Measurements from ENCODE around the gene SLC23A2. TPM values are rescaled to one million over a fixed set of nuclear protein-coding genes. Genes with fewer than 3 reads are reported as not detected.

Gene SLC23A2
- total and polyA plus RNA-seq, 2 experiments from 2014 or later: 5.9 to 9.6 TPM

DNA sequence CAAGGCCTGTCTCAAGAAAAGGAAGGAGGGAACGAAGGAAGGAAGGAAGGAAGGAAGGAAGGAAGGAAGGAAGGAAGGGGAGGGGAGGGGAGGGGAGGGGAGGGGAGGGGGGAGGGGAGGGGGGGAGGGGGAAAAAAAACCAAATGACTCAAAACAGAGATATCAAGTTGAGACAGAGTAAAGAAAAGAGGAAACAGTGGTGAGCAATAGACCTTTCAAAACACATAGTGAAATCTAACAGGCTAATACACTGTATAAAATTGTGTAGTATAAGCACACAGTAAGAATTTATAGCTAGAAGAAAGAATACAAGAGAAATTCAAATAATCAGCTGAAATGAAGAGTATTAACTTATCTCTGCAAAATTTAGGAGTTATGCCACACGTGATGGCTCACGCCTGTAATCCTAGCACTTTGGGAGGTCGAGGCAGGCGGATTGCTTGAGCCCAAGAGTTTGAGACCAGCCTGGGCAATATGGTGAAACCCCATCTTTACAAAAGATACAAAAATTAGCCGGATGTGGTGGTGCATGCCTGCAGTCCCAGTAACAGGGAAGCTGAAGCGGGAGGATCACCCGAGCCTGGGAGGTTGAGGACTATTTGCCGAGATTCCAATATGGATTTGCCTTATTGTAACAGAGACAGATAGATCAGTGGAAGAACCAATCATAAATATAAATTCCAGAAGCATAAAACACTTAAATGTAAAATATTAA is 156.4 kb downstream of the SLC23A2 start:
- Histone ChIP-seq H3K4me2 (ENCODE audit: unreplicated experiment) (no peak overlapping the region), H3K4me1 (ENCODE audit: insufficient read depth) (0 out of 2 replicates have a peak, but pooled peaks cover 5% of the 10 kb centered on the region), H3K27me3 (replicated peaks; ENCODE audit: insufficient read depth) (no peaks in the 10 kb centered on the region), H3F3A (ENCODE audit: insufficient read depth) (no peaks in the 10 kb centered on the region), H3K4me3 (no peak overlapping the region), H3K79me2 (ENCODE audit: insufficient read depth) (no peaks in the 10 kb centered on the region), H3K27ac (no peak overlapping the region), H3K9ac (no peak overlapping the region), H3K9me2 (ENCODE audit: insufficient read depth) (no peaks in the 10 kb centered on the region), H2AFZ (no peak overlapping the region), H3K36me3 (ENCODE audit: low read depth) (no peaks in the 10 kb centered on the region), H3K9me3 (ENCODE audit: low read depth) (no peaks in the 10 kb centered on the region), H4K20me1 (ENCODE audit: insufficient read depth) (no peaks in the 10 kb centered on the region)
- TF ChIP-seq EZH2 (IDR thresholded peaks at IDR 0.05; ENCODE audit: insufficient read depth, poor library complexity, severe bottlenecking): no peak
- no peak for TF ChIP-seq EZH2phosphoT487 (IDR thresholded peaks at IDR 0.05; ENCODE audit: insufficient read depth, low read depth)
- 77 to 78% methylated on average over 9 of the region's 9 CpGs for WGBS, 2 experiments (ENCODE audit: low coverage in 1 of 2, low lambda C conversion rate in 2 of 2, missing lambda C conversion rate in 2 of 2)
- no peak for DNase-seq
- in situ Hi-C loops (cut with MboI): no loop called here

GRCh38 chr20:4844325-4844724 is 157.0 kb downstream of the SLC23A2 start:
- peak; percentile 12 for DNase-seq
- no peak overlapping the region for H3K27ac ChIP-seq
- 0 out of 2 replicates have a peak, but pooled peaks cover under 1% of the 10 kb centered on the region for H3K4me1 ChIP-seq (ENCODE audit: insufficient read depth)
- no peak overlapping the region for H2AFZ ChIP-seq
- H3K4me2 ChIP-seq (ENCODE audit: unreplicated experiment): no peak overlapping the region
- H4K20me1 ChIP-seq (ENCODE audit: insufficient read depth): no peaks in the 10 kb centered on the region
- H3K9ac ChIP-seq: no peak overlapping the region
- H3K9me2 ChIP-seq (ENCODE audit: insufficient read depth): no peaks in the 10 kb centered on the region
- WGBS, 2 experiments (ENCODE audit: low coverage in 1 of 2, low lambda C conversion rate in 2 of 2, missing lambda C conversion rate in 2 of 2): 94 to 95% methylated on average over 4 of the region's 4 CpGs
- no peaks in the 10 kb centered on the region for H3K79me2 ChIP-seq (ENCODE audit: insufficient read depth)
- H3K9me3 ChIP-seq (ENCODE audit: low read depth): no peaks in the 10 kb centered on the region
- H3K27me3 ChIP-seq (replicated peaks; ENCODE audit: insufficient read depth): no peaks in the 10 kb centered on the region
- no peak overlapping the region for H3K4me3 ChIP-seq
- H3K36me3 ChIP-seq (ENCODE audit: low read depth): no peaks in the 10 kb centered on the region
- TF ChIP-seq EZH2phosphoT487 (IDR thresholded peaks at IDR 0.05; ENCODE audit: insufficient read depth, low read depth): no peak
- TF ChIP-seq EZH2 (IDR thresholded peaks at IDR 0.05; ENCODE audit: insufficient read depth, poor library complexity, severe bottlenecking): no peak
- H3F3A ChIP-seq (ENCODE audit: insufficient read depth): no peaks in the 10 kb centered on the region
- in situ Hi-C loops (cut with MboI): no loop called here

DNA sequence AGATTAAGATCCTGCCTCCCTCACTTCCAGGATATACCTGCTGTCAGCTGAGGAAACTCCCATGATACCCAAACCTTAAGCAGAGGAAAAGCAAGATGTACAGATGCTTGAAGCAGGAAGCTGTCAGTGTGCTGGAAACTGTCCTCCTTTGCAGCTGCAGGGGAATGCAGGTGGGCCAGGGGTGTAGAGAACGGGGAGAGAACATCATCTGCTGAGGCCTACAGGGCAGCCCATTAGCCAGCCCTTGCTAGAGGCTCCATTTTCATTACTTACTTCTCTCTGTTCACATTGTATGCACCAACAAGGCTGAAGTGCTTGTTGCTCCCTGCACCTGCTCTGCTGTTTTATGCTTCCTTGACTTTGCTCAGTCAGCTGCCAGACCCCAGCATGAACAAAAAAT is 160.5 kb downstream of the SLC23A2 start:
- no peak overlapping the region for H3K9ac ChIP-seq
- no peaks in the 10 kb centered on the region for H3K9me2 ChIP-seq (ENCODE audit: insufficient read depth)
- no peaks in the 10 kb centered on the region for H3F3A ChIP-seq (ENCODE audit: insufficient read depth)
- H2AFZ ChIP-seq: no peak overlapping the region
- H3K79me2 ChIP-seq (ENCODE audit: insufficient read depth): no peaks in the 10 kb centered on the region
- WGBS, 2 experiments (ENCODE audit: low coverage in 1 of 2, low lambda C conversion rate in 2 of 2, missing lambda C conversion rate in 2 of 2): 75 to 83% methylated on average over 1 of the region's 1 CpG
- TF ChIP-seq EZH2 (IDR thresholded peaks at IDR 0.05; ENCODE audit: insufficient read depth, poor library complexity, severe bottlenecking) (no peak), EZH2phosphoT487 (IDR thresholded peaks at IDR 0.05; ENCODE audit: insufficient read depth, low read depth) (no peak)
- DNase-seq: no peak
- no peaks in the 10 kb centered on the region; the same call in 1 of the 2 replicates for H3K27me3 ChIP-seq (replicated peaks; ENCODE audit: insufficient read depth)
- no peaks in the 10 kb centered on the region for H3K9me3 ChIP-seq (ENCODE audit: low read depth)
- in situ Hi-C loops (cut with MboI): no loop called here
- peaks cover 5% of the 10 kb centered on the region; the same call in 1 of the 2 replicates for H3K4me1 ChIP-seq (ENCODE audit: insufficient read depth)
- H3K4me2 ChIP-seq (ENCODE audit: unreplicated experiment): no peak overlapping the region
- H4K20me1 ChIP-seq (ENCODE audit: insufficient read depth): no peaks in the 10 kb centered on the region
- H3K27ac ChIP-seq: no peak overlapping the region
- H3K36me3 ChIP-seq (ENCODE audit: low read depth): no peaks in the 10 kb centered on the region
- no peak overlapping the region for H3K4me3 ChIP-seq

DNA sequence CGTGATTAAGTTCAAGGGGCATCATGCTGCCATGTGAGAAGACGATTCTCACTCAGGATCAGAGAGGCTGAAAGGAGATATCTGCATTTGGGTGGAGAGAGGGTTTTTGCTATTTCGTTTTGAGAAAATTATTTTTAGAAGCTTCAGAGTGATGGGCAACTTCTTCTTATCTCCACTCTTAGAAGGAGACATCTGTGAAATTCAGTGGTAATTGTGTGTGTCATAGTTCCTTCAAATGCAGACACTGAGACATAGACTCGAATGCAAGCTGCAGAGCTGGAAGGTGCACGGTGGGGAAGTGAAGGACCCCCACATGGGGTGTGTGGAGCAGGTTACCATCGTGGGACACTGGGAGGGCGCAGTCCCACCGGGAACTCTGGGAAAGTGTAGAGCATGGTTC is 162.8 kb downstream of the SLC23A2 start:
- TF ChIP-seq EZH2phosphoT487 (IDR thresholded peaks at IDR 0.05; ENCODE audit: insufficient read depth, low read depth): no peak
- TF ChIP-seq EZH2 (IDR thresholded peaks at IDR 0.05; ENCODE audit: insufficient read depth, poor library complexity, severe bottlenecking): no peak
- Histone ChIP-seq H3K4me2 (ENCODE audit: unreplicated experiment) (no peak overlapping the region), H3K27me3 (replicated peaks; ENCODE audit: insufficient read depth) (no peaks in the 10 kb centered on the region; the same call in 1 of the 2 replicates), H3K79me2 (ENCODE audit: insufficient read depth) (no peaks in the 10 kb centered on the region), H2AFZ (no peak overlapping the region), H3K27ac (no peak overlapping the region), H3K4me1 (ENCODE audit: insufficient read depth) (peaks cover 14% of the 10 kb centered on the region; the same call in 1 of the 2 replicates), H3K9me2 (ENCODE audit: insufficient read depth) (no peaks in the 10 kb centered on the region), H3K9me3 (ENCODE audit: low read depth) (no peaks in the 10 kb centered on the region), H4K20me1 (ENCODE audit: insufficient read depth) (no peaks in the 10 kb centered on the region), H3F3A (ENCODE audit: insufficient read depth) (no peaks in the 10 kb centered on the region), H3K36me3 (ENCODE audit: low read depth) (no peaks in the 10 kb centered on the region), H3K9ac (no peak overlapping the region), H3K4me3 (no peak overlapping the region)
- 44 to 48% methylated on average over 8 of the region's 8 CpGs for WGBS, 2 experiments (ENCODE audit: low coverage in 1 of 2, low lambda C conversion rate in 2 of 2, missing lambda C conversion rate in 2 of 2)
- DNase-seq: no peak
- in situ Hi-C loops (cut with MboI): no loop called here
